ENCODE data around the gene SORCS1.

- TF ChIP-seq CTCF (optimal IDR thresholded peaks at IDR 0.05 in 1 of 3, IDR thresholded peaks at IDR 0.05 in 1 of 3, conservative IDR thresholded peaks at IDR 0.05 in 1 of 3; ENCODE audit: extremely low read depth in 1 of 3, insufficient read depth in 2 of 3, low read length in 3 of 3) (no peak), EZH2 (IDR thresholded peaks at IDR 0.05; ENCODE audit: low read length) (no peak)
Observed at GRCh38 chr10:106696239-106696638, 468.3 kb downstream of the SORCS1 start.

Data from keratinocyte (primary cell).